GM12874 (cell line): ENCODE data around the gene FEM1B.

Source experiments
- CTCF ChIP-seq: IDR thresholded peaks from 2 replicates; pipeline ENCODE4 v1.5.1; 2011; ENCODE audit warnings: low read depth, mild to moderate bottlenecking, control low read depth, low read length, moderate library complexity; ENCODE audit not compliant: insufficient read depth

The FEM1B gene

GRCh38 chr15:68274201-68274848 lies 3.2 kb upstream of the FEM1B start:
- TF ChIP-seq CTCF: no peak

GRCh38 chr15:68275165-68275746 lies 2.3 kb upstream of the FEM1B start:
- no peak for TF ChIP-seq CTCF

- TF ChIP-seq CTCF: no peak
Observed at GRCh38 chr15:68276668-68277067, 877 bp upstream of the FEM1B start.

GRCh38 chr15:68277131-68277602 lies 378 bp upstream of the FEM1B start:
- TF ChIP-seq CTCF: no peak

GRCh38 chr15:68278345-68278594 lies 725 bp downstream of the FEM1B start:
- peak; percentile 71 for TF ChIP-seq CTCF

- no peak for TF ChIP-seq CTCF
Observed at GRCh38 chr15:68278595-68279405, 1.3 kb downstream of the FEM1B start.
